Thoracic aorta (tissue), 2 donors: ENCODE measurements around the gene SLC8A2. TPM values are rescaled to one million over a fixed set of nuclear protein-coding genes. Genes with fewer than 3 reads are reported as not detected.
A peak's percentile ranks its signal among the peaks of the same experiment; 100 is the strongest.

Experiments
- ATAC-seq: fragments of 150-250 bp; one replicate; pipeline ENCODE4 v1.8.0; 2017; ENCODE audit warnings: low read depth; ENCODE audit not compliant: insufficient number of reproducible peaks, low FRiP score
- DNase-seq: peaks from one replicate; pipeline ENCODE4 v3.0.0-alpha.2; 2020; ENCODE audit warnings: low spot score
- H3K27ac ChIP-seq, 2 donors: fragments of 200-600 bp; sonication (generic); 1 replicate in 1 of 2; 2 replicates in 1 of 2; pipeline ENCODE4 v1.5.1; 2016; ENCODE audit warnings: mild to moderate bottlenecking in 2 of 2, moderate library complexity in 2 of 2
- H3K27me3 ChIP-seq: fragments of 200-600 bp; sonication (generic); replicated peaks from 2 replicates; pipeline ENCODE4 v1.6.0; 2016; ENCODE audit warnings: mild to moderate bottlenecking; ENCODE audit not compliant: insufficient read depth
- H3K36me3 ChIP-seq: fragments of 200-600 bp; sonication (generic); one replicate; pipeline ENCODE4 v1.5.1; 2016
- H3K4me1 ChIP-seq, 2 donors: fragments of 200-600 bp; sonication (generic); 1 replicate in 1 of 2; 2 replicates in 1 of 2; pipeline versions ENCODE4 v1.5.1 to v1.6.0; 2016; ENCODE audit warnings: low read depth in 2 of 2, mild to moderate bottlenecking in 1 of 2; ENCODE audit not compliant: control insufficient read depth in 1 of 2
- H3K4me3 ChIP-seq: fragments of 200-600 bp; sonication (generic); 2 replicates; pipeline ENCODE4 v1.5.1; 2016; ENCODE audit warnings: mild to moderate bottlenecking
- H3K9me3 ChIP-seq: fragments of 200-600 bp; sonication (generic); 2 replicates; pipeline ENCODE4 v1.5.1; 2016
- total RNA-seq, 2 donors: library from RNA; depleted of rRNA; stranded (reverse); fragments of >200 nt; gene quantifications; one replicate each; pipeline versions ENCODE4 v1.1.0 to v1.2.3, GENCODE V29; 2016
- TF ChIP-seq, protein P1 (sequence below): fragments of 200-600 bp; sonication (generic); IDR thresholded peaks from one replicate; pipeline ENCODE4 v1.5.1; 2019; ENCODE audit warnings: antibody characterized with exemption

Gene SLC8A2, protein sequence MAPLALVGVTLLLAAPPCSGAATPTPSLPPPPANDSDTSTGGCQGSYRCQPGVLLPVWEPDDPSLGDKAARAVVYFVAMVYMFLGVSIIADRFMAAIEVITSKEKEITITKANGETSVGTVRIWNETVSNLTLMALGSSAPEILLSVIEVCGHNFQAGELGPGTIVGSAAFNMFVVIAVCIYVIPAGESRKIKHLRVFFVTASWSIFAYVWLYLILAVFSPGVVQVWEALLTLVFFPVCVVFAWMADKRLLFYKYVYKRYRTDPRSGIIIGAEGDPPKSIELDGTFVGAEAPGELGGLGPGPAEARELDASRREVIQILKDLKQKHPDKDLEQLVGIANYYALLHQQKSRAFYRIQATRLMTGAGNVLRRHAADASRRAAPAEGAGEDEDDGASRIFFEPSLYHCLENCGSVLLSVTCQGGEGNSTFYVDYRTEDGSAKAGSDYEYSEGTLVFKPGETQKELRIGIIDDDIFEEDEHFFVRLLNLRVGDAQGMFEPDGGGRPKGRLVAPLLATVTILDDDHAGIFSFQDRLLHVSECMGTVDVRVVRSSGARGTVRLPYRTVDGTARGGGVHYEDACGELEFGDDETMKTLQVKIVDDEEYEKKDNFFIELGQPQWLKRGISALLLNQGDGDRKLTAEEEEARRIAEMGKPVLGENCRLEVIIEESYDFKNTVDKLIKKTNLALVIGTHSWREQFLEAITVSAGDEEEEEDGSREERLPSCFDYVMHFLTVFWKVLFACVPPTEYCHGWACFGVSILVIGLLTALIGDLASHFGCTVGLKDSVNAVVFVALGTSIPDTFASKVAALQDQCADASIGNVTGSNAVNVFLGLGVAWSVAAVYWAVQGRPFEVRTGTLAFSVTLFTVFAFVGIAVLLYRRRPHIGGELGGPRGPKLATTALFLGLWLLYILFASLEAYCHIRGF
- under 1 TPM in 1 of 2 donors, not detected in 1; 0.28 TPM for total RNA-seq

DNA sequence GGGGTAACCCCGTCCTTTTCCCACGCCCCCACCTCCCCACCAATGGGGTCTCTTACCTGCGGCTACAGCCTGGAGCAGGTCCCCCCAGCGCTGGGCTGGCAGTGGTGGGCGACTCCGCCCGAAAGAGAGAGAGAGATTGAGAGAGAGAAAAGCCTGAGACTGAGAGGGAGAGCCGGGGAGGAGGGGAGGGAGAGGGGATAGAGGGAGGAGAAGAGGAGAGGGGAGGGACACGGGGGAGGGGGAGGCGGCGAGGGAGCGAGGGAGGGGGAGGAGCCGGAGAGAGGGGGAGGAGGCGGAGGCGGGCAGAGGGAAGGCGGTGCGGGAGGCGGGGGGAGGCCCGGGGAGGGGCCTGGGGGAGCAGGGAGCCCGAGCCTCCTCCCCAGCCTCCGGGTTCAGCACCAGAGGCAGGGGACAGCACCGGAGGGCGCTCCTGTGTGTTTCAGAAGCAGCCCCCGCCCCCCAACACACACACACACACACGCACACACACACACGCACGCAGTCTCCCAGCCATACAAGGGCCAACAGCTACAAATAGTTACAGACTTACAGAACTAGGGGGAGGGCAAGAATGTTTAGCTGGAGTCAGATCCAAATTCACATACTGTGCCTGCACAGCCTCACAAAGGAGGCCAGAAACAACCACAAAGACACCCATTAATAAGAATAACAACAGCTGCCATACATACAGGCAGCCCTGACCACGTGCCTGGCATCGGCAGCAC is at the start of gene SLC8A2:
Gene SLC8A2 (minus strand): TSS at position 161 of the 725 bp plus-strand sequence. CDS start 5,490 bp downstream, outside the sequence.
- Histone ChIP-seq H3K27me3 (no peaks in the 10 kb centered on the region), H3K4me1 (peaks cover 8 to 37% of the 10 kb centered on the region in 2 donors), H3K36me3 (no peaks in the 10 kb centered on the region), H3K4me3 (peak within 1 kb of the TSS; percentile 59), H3K9me3 (no peaks in the 10 kb centered on the region), H3K27ac (no peak within 1 kb of the TSS)
- peak; percentile 58 for DNase-seq
- peak; percentile 69 for ATAC-seq
- TF ChIP-seq, protein P1, sequence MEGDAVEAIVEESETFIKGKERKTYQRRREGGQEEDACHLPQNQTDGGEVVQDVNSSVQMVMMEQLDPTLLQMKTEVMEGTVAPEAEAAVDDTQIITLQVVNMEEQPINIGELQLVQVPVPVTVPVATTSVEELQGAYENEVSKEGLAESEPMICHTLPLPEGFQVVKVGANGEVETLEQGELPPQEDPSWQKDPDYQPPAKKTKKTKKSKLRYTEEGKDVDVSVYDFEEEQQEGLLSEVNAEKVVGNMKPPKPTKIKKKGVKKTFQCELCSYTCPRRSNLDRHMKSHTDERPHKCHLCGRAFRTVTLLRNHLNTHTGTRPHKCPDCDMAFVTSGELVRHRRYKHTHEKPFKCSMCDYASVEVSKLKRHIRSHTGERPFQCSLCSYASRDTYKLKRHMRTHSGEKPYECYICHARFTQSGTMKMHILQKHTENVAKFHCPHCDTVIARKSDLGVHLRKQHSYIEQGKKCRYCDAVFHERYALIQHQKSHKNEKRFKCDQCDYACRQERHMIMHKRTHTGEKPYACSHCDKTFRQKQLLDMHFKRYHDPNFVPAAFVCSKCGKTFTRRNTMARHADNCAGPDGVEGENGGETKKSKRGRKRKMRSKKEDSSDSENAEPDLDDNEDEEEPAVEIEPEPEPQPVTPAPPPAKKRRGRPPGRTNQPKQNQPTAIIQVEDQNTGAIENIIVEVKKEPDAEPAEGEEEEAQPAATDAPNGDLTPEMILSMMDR = no peak

DNA sequence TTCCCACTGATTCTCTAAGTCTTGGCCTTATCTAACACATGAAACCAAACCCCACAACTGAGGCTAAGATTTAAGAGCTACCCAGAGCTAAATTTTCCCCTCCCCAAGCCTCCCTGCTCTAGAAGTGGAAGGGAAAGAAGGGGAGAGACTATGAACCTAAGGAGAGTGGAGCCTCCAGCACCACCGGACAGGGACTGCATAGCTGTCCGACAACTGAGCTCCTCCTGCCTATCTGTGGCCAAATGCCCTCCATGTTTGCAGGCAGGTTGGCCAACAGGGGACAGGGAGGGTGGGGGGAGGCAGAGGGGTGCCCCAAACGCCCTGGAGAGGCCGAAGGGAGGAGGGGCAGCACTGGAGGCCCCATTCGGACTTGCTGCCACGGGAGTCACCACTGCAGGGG is 49.1 kb upstream of the SLC8A2 start:
- H3K27ac ChIP-seq = no peak overlapping the region
- peaks cover 0 to 2% of the 10 kb centered on the region in 2 donors for H3K4me1 ChIP-seq
- ATAC-seq (no peak), DNase-seq (no peak)
- no peaks in the 10 kb centered on the region for H3K27me3 ChIP-seq
- H3K9me3 ChIP-seq = no peaks in the 10 kb centered on the region
- H3K4me3 ChIP-seq = no peak overlapping the region
- no peaks in the 10 kb centered on the region for H3K36me3 ChIP-seq
- TF ChIP-seq, protein P1 = no peak

DNA sequence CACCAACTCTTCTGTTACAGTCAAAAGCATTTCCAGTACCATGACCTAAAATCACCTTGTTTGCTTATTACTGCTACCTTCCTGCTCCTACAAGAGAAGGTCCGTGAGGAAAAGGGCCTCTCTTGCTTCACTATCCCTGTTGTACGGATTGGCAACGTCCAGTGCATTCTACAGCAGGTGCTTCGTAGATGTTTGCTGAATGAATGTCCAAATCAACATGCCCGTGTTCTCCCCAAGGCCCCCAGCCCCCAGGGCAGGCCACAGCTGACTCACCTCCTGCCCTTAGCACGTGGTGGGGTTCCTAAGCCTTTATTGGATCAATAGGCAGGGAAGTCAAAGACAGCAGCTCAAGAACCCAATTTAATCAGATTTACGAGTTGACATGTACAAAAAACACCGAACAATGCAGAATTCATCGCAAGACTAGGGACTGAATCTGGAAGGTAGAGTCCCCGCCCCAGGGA is 48.7 kb upstream of the SLC8A2 start:
- H3K4me3 ChIP-seq = no peak overlapping the region
- H3K9me3 ChIP-seq = no peaks in the 10 kb centered on the region
- no peaks in the 10 kb centered on the region for H3K36me3 ChIP-seq
- H3K27ac ChIP-seq = no peak overlapping the region
- no peak for DNase-seq
- no peaks in the 10 kb centered on the region for H3K27me3 ChIP-seq
- H3K4me1 ChIP-seq = peaks cover 0 to 6% of the 10 kb centered on the region in 2 donors
- TF ChIP-seq, protein P1 = no peak
- no peak for ATAC-seq

DNA sequence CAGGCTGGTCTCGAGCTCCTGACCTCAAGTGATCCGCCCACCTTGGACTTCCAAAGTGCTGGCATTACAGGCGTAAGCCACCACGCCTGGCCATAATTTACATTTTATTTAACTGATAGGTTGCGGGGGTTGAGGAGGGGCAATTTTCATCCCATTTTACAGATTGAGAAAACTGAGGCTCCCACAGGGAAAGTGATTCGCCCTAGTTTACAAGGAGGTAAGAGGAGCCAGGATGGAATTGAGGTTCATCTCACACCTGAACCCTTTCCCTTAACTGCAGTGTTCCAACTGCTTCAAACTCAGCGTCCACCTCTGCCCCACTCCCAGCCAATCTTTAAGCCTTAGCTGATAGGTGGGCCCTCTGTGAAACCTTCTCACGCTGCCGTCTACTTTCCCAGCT is 47.2 kb upstream of the SLC8A2 start:
- DNase-seq (no peak), ATAC-seq (no peak)
- H3K9me3 ChIP-seq = no peaks in the 10 kb centered on the region
- no peak overlapping the region for H3K4me3 ChIP-seq
- TF ChIP-seq, protein P1 = no peak
- no peaks in the 10 kb centered on the region for H3K27me3 ChIP-seq
- H3K27ac ChIP-seq = no peak overlapping the region
- peaks cover 2 to 10% of the 10 kb centered on the region in 2 donors for H3K4me1 ChIP-seq
- H3K36me3 ChIP-seq = no peaks in the 10 kb centered on the region
